Suppressor macrophage (primary cell): ENCODE results near the gene ATP6V1F.
"Not testable (repeated sequence)": the region's sequence is repeated elsewhere in the genome, so short reads cannot be mapped to it uniquely, and the experiment has no call there.

Experiments used
- DNase-seq, 4 experiments: peaks; one replicate each; pipeline ENCODE4 v3.0.0-alpha.2; 2020 to 2022

Gene ATP6V1F

GRCh38 chr7:128903621-128904361 lies 41.1 kb downstream of the ATP6V1F start:
- DNase-seq, result no peak

- DNase-seq, result peak; percentile 63 to 90 (median 73)
These were observed 41.9 kb downstream of the ATP6V1F start for GRCh38 chr7:128904381-128905197.

GRCh38 chr7:128906001-128906765 lies 43.5 kb downstream of the ATP6V1F start:
- DNase-seq, result no peak

DNA sequence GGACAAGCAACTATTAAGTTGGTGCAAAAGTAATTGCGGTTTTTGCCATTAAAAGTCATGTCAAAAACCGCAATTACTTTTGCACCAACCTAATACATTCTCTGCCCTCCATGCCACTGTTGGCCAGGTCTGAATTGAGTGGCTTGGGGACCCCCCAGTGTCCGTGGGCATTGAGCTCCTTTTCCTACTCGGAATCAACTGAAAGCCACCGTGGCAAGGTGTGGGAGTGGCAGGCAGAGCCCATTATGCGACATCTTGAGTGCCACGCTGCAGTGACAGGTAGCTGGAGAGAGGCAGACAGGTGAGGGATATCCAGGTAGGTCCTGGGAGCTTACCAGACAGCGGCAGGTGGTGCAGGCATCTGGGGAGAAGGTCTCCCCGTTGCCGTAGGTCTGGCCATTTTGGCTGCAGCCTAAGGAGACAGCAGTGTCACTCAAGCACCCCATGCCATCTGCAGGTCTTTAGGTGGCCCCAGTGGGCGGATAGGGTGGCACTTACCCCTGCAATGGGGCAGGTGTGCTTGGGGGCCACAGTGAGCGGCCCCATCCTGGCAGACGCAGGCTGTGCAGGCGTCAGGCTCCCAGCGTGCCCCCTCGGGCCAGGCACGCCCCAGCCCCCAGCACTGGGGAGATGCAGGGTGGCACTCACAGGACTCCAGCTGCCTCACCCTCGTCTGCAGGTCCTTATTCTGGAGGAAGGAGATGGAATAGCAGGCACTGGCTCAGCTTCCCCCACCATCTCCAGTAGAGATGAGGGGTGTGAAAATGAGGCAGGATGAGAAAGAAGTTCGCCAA lies 44.3 kb downstream of the ATP6V1F start:
- DNase-seq, result no peak

DNA sequence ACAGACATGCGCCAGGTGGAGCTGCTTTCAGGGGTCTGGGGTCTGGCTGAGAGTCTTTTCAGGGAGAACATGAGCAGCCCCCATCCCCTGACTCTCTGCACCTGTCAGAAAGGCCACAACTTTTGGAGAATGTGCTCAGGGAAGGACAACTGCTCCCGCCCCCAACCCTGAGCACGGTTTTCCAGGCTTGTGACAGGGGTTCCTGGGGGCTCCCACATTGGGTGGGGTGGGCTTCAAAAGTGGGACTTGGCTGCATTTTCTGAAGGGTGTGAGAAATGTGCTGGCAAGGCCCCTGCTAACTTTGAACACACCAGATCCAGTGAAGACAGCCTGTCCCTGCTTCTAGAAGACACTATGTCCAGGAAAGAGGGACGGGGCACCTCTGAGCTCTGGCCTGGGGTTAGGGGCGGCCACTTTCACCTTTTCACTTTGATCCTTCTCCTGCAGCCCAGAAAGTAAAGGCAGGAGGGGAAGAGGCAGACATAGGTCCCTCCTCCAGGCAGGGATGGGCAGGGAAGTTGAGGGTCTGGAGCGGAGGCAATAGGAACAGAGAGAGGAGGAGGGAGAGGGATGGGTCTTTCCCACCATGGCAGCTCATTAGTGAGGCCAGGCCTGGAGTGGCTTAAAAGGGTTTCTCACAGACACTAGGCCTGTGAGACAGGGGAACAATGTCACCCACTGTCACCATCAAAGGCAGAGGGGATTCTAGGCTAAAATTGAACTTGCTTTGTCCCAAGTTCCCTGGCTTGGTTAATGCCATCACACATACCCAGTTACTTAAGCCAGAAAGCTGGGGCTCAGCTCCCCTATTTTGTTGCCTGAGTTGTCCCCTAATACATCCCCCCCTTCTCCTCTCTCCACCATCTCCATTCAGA lies 46.3 kb downstream of the ATP6V1F start:
- DNase-seq, result no peak

DNA sequence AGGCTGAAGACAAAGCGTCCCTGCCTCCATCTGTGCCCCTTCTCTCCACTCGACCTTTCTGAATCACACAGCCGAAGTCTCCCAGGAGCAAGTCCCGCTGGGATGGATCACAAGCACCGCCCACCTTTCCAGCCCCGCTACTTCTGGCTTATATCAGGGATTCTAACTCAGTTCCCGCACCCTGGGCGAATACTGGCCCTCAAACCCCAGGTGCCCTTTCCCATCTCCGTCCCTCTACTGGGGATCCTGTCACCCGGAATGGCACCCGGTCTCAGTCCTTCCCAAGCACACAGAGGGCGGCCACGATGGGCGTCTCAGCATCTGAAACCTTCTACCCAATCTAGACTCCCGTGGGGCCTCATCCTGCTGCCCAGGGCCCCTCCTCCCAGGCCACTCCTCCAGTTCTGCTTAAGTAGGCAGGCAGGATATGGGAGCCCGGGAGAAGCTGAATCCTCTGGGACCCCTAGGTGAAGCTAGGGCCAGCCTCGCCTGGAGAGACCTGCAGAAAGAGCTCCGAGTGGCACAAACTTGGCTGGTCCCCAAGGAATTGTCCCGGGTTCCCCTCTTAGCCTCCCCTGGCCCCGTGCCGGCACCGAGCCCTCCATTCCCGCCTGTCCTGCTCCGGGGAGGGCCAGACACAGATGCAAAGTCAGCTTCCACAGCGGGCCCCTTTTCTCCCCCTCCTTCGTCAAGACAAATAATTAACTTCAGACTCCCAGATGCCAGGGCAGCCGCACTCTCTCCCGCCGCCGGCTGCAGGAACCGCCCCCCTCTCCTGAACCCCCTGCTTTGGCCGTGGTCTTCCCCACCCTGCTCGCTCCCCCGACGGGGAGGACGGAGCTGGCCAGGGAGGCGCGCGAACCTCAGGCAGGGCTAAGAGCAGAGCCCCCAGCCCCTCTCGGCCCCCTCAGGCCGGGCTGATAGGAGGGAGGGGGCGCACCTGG lies 47.2 kb downstream of the ATP6V1F start:
- DNase-seq, result no peak

- DNase-seq, result no peak
These were observed 47.9 kb downstream of the ATP6V1F start, which contains the start of gene KCP for GRCh38 chr7:128910569-128910945. TSS of gene KCP (minus strand) at chr7:128910709. CDS start at chr7:128910676, 33 bp downstream.

- peak in 3 of 4 experiments; percentile 47 to 63 (median 59) for DNase-seq
These were observed 48.9 kb downstream of the ATP6V1F start for GRCh38 chr7:128911423-128912031.

- no peak for DNase-seq
These were observed 49.6 kb downstream of the ATP6V1F start for GRCh38 chr7:128912281-128912680.

DNA sequence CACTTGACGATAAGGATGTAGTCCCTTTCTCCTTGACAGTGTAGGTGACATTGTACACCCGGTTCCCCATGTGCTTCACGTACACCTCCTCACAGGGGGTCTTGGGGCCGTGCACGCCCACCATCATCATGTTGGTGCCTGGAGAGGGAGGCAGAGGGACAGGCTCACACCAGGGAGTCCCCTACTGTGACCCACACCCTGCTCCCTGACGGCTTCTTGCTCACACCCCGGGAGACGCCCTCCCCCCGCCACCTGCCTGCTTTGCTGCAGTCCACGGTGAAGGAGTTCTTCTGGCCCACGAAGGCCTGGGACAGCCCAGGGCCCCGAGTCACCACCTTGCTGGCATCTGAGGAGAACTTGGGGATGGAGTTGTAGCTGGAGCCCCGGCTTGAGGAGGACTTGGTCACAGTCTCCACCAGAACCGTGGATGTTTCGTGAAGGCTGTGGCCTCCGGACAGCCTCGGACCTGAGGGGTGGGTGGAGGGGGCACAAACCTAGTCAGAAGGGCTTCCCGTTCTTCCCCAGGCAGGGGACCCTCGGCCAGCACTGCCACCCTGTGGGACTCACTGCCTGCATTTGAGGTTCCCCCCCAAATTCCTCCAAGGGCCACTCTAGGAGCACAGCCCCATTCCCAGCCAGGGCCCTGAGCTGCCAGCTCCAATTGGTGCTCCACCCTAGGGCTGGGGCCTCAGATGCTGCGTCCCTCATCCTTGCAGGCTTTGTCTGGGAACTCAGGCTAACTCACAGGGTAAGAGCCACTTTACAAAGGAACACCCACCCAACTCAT lies 50.2 kb downstream of the ATP6V1F start:
- not testable (repeated sequence) for DNase-seq

DNA sequence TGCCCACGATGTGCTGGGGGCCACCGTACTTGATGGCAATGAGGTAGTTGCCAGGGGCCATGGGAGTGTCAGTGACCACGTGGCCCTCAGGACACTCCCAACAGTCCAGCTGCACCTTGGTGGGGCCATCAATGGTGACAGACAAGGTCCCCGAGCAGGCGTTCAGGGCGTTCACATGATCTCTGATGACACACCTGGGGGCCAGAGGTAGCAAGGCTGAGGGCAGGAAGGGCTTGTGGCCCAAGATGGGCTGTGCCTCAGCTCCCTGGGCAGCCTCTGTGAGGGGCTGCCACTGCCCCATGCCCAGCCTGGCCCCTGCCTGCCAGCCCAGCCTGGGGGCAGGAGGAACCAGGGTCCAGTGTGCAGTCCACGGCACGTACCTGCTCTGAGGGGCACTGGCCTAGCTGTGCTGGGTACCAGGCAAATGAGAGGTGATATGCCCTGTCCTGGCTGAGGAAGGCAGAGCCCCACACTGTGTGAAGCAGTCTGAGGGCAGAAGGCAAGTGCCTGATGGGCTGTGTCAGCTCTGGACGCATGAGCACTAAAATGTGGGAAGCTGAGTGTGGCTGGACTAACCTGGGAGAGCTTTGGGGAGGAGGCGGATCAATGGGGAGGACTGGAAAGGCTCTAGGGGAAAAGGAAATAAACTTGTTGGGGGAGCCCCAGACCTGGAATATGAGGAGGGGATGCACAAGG lies 51.4 kb downstream of the ATP6V1F start:
- DNase-seq, result no peak

DNA sequence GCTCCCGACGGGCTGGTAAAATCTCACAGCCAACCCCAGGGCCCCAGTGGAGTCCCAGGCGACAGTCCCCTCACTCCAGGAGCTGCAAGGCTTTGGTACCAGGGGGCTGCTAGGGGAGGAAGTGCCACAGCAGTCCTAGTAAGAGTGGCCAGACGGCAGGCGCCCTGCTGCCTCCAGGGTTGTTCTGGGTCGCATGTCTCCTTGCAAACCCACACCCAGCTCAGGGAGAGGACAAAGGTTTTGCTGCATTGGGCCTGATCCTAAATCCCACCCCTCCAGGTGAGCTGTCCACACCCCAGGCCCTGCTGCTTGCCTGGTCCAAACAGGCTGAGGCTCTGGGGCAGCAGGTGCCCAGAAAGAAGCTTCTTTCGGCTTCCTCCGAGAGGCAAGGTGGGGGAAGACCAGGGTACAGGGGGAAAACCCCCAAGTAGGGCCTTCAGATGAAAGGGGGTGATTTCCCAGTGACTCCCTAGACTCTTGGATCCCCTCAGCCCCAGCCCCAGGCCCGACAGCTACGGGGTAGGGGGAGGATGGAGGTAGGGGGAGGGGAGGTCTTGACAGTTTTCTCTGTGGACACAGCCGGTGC lies 52.0 kb downstream of the ATP6V1F start:
- DNase-seq, result peak in 2 of 4 experiments; percentile 32 to 43

- peak in 1 of 4 experiments; percentile 36 for DNase-seq
These were observed 52.7 kb downstream of the ATP6V1F start for GRCh38 chr7:128915271-128915819.
